Choroid plexus epithelial cell (primary cell): ENCODE results near the gene APLP2.
"Not testable (repeated sequence)": the region's sequence is repeated elsewhere in the genome, so short reads cannot be mapped to it uniquely, and the experiment has no call there.

ENCODE experiments used
- DNase-seq: peaks from one replicate; pipeline ENCODE4 v3.0.0-alpha.2; 2010; ENCODE audit warnings: low read depth
- H3K4me3 ChIP-seq: 2 replicates; pipeline ENCODE4 v1.5.1; 2011; ENCODE audit warnings: low read depth, mild to moderate bottlenecking, control low read depth, low read length, moderate library complexity
- CTCF ChIP-seq: conservative IDR thresholded peaks from 2 replicates; pipeline ENCODE4 v1.5.1; 2011; ENCODE audit warnings: low read depth, mild to moderate bottlenecking, control low read depth, inconsistent platforms, low read length, moderate library complexity

Gene APLP2

GRCh38 chr11:130087294-130087926 is 17.7 kb downstream of the APLP2 start:
- TF ChIP-seq CTCF: no peak
- H3K4me3 ChIP-seq: no peak overlapping the region
- DNase-seq: peak; percentile 9

GRCh38 chr11:130088217-130088616 is 18.5 kb downstream of the APLP2 start:
- DNase-seq: no peak
- TF ChIP-seq CTCF: no peak
- H3K4me3 ChIP-seq: no peak overlapping the region

GRCh38 chr11:130088919-130089673 is 19.4 kb downstream of the APLP2 start:
- TF ChIP-seq CTCF: no peak
- DNase-seq: peak; percentile 7
- H3K4me3 ChIP-seq: no peak overlapping the region

GRCh38 chr11:130089674-130090073 is 20.0 kb downstream of the APLP2 start:
- no peak overlapping the region for H3K4me3 ChIP-seq
- peak; percentile 16 for DNase-seq
- TF ChIP-seq CTCF: no peak

GRCh38 chr11:130090517-130090916 is 20.8 kb downstream of the APLP2 start:
- DNase-seq, H3K4me3 ChIP-seq: not testable (repeated sequence)

- not testable (repeated sequence) for DNase-seq, H3K4me3 ChIP-seq
Observed at GRCh38 chr11:130091169-130091568, 21.5 kb downstream of the APLP2 start.

- no peak for TF ChIP-seq CTCF
- DNase-seq: no peak
- H3K4me3 ChIP-seq: no peak overlapping the region
Observed at GRCh38 chr11:130092661-130093060, 23.0 kb downstream of the APLP2 start.

GRCh38 chr11:130094614-130095013 is 24.9 kb downstream of the APLP2 start:
- H3K4me3 ChIP-seq: no peak overlapping the region
- no peak for DNase-seq
- no peak for TF ChIP-seq CTCF
